ENCODE data around the gene SOAT1. TPM values are rescaled to one million over a fixed set of nuclear protein-coding genes. Genes with fewer than 3 reads are reported as not detected.
"Not testable (repeated sequence)": the region's sequence is repeated elsewhere in the genome, so short reads cannot be mapped to it uniquely, and the experiment has no call there.

Gene SOAT1
- 7.5 and 8.8 TPM in 2 replicates for total RNA-seq (2021)
- long read RNA-seq, full-length matches to known transcripts: 44 of 49 reads
- long read RNA-seq, partial matches to known transcripts: 2 of 49 reads
- long read RNA-seq, other reads (novel, unspliced or antisense): 3 of 49 reads

DNA sequence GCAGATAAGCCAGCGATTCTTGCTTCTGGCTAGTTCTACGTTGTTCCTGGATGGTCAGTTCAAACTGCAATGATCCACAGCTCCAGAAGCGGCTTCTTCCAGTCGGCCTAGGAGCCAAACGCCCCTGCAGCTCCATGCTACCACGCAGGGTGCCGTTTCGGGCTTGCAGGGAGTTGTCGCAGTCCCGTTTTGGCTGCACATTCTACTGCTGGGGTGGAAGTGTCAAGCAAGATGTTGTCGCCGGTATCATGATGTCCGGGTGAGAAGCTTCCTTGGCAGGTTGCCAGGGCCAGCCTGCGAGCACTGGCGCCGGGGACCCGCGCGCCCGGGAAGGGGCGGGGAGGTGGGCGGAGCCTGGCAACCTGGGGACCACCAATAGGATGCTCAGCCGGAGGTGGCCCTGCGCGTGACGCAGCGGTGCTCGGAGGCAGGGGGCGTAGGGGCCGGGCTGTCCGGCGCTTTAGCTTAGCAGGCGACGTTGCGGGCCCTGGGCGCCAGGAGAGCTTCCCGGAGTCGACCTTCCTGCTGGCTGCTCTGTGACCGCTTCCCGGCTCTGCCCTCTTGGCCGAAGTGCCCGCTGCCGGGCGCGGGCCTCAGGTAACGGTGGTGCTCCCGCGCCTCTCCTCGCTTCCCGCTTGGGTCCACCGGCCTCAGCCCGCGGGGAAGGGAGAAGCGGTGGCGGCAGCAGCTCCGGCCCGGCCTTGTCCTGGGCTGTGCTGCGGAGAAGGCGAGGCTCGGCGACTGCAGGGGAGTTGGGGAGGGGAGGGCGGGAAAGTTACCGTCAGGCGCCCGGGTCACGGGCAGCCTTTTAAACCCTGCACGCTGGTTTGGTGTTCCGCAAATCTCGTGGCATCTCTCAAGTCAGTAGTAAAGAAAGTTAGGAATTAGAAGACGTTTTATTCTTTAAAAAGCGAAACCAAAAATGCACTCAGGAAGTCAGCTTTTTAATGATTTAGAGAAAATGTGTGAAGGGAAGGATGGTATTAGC, at the start of gene SOAT1:
TSS of gene SOAT1 (plus strand) at position 458 of the 988 bp plus-strand sequence. CDS start 8,888 bp downstream, outside the sequence.
- H2BK20ac ChIP-seq (ENCODE audit: low read depth, low read length, poor library complexity, severe bottlenecking): no peak within 1 kb of the TSS
- H3K9me3 Mint-ChIP-seq: peaks cover 0 to 5% of the 10 kb centered on the region in 2 experiments; a peak in 2 of 5 replicates

DNA sequence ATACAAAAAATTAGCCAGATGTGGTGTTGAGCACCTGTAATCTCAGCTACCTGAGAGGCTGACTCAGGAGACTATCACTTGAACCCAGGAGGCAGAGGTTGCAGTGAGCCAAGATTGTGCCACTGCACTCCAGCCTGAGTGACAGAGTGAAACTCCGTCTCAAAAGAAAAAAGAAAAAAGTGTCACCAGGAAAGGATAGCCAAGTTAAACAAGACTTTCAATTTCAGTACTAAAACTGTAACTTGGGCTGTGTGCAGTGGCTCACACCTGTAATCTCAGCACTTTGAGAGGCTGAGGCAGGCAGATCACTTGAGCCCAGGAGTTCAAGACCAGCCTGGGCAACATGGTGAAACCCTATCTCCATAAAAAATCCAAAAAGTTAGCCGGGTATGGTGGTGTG, 48.2 kb upstream of the SOAT1 start:
- not testable (repeated sequence) for H3K4ac ChIP-seq (ENCODE audit: low read depth, low read length); H3K9me3 Mint-ChIP-seq; H3K23me2 ChIP-seq (ENCODE audit: insufficient read length, low read depth, low read length, poor library complexity, severe bottlenecking); H3K14ac ChIP-seq (ENCODE audit: insufficient read depth, low read length); H3K79me1 ChIP-seq (ENCODE audit: insufficient read depth, low read depth, low read length, poor library complexity, severe bottlenecking); H3K79me2 ChIP-seq (ENCODE audit: insufficient read depth, low read length); H2AK5ac ChIP-seq (ENCODE audit: insufficient read length, low read length); H3K27ac Mint-ChIP-seq; H3K56ac ChIP-seq (ENCODE audit: insufficient read length, low read depth, low read length); H2AFZ ChIP-seq (ENCODE audit: low read length); H3K27me3 Mint-ChIP-seq (ENCODE audit: low read depth); H2BK12ac ChIP-seq (ENCODE audit: insufficient read length, low read depth, low read length); H3K9ac ChIP-seq (ENCODE audit: extremely low read depth, insufficient read length, low read length); H3K4me3 Mint-ChIP-seq; H4K5ac ChIP-seq (ENCODE audit: insufficient read length, low read depth, low read length); H2BK20ac ChIP-seq (ENCODE audit: low read depth, low read length, poor library complexity, severe bottlenecking); H3K27me3 ChIP-seq (ENCODE audit: insufficient read depth, low read length); H3K18ac ChIP-seq (ENCODE audit: insufficient read length, low read depth, low read length); H3K4me1 Mint-ChIP-seq; H4K20me1 ChIP-seq (ENCODE audit: control insufficient read depth, insufficient read depth, insufficient read length); H2BK5ac ChIP-seq (ENCODE audit: insufficient read length, low read length); H3K36me3 Mint-ChIP-seq (ENCODE audit: insufficient read depth in 1 of 3, low read depth in 3 of 3); H3K23ac ChIP-seq (ENCODE audit: insufficient read length, low read depth, low read length); H3K9me3 ChIP-seq (ENCODE audit: control insufficient read depth, low read depth, low read length); H3T11ph ChIP-seq (ENCODE audit: low read length); DNase-seq; H4K8ac ChIP-seq (replicated peaks; ENCODE audit: insufficient read length, low read depth, low read length); H4K91ac ChIP-seq (ENCODE audit: insufficient read length, low read depth, low read length); H3K4me1 ChIP-seq (ENCODE audit: insufficient read depth, low read length); H2BK120ac ChIP-seq (ENCODE audit: low read depth, low read length, poor library complexity, severe bottlenecking); H2BK15ac ChIP-seq (ENCODE audit: low read depth, low read length); H3K27ac ChIP-seq (ENCODE audit: insufficient read length, low read depth, low read length); H3K4me2 ChIP-seq (ENCODE audit: insufficient read depth, insufficient read length, low read length)
- WGBS (ENCODE audit: extremely low coverage, insufficient read length, low lambda C conversion rate): no CpG with 5 or more reads among the region's 2 CpGs

More for the DNA sequence above, at the start of gene SOAT1:
- no peak within 1 kb of the TSS for H4K8ac ChIP-seq (replicated peaks; ENCODE audit: insufficient read length, low read depth, low read length)
- no peak within 1 kb of the TSS for H2AK5ac ChIP-seq (ENCODE audit: insufficient read length, low read length)
- H3K27me3 Mint-ChIP-seq (ENCODE audit: low read depth): peaks cover 80% of the 10 kb centered on the region
- peaks cover 0 to 4% (median 0%) of the 10 kb centered on the region in 3 experiments; a peak in 1 of 7 replicates for H3K36me3 Mint-ChIP-seq (ENCODE audit: insufficient read depth in 1 of 3, low read depth in 3 of 3)
- H3K27ac ChIP-seq (ENCODE audit: insufficient read length, low read depth, low read length): no peak within 1 kb of the TSS
- DNase-seq: peak; percentile 97
- H3K9me3 ChIP-seq (ENCODE audit: control insufficient read depth, low read depth, low read length): no peaks in the 10 kb centered on the region
- no peak within 1 kb of the TSS for H4K91ac ChIP-seq (ENCODE audit: insufficient read length, low read depth, low read length)
- no peak within 1 kb of the TSS for H3T11ph ChIP-seq (ENCODE audit: low read length)
- peak within 1 kb of the TSS; percentile 77 to 86 for H3K4me3 Mint-ChIP-seq
- no peak within 1 kb of the TSS for H2BK12ac ChIP-seq (ENCODE audit: insufficient read length, low read depth, low read length)
- no peak within 1 kb of the TSS for H2BK5ac ChIP-seq (ENCODE audit: insufficient read length, low read length)
- no peak within 1 kb of the TSS for H3K4ac ChIP-seq (ENCODE audit: low read depth, low read length)
- no peak within 1 kb of the TSS for H2BK15ac ChIP-seq (ENCODE audit: low read depth, low read length)
- no peaks in the 10 kb centered on the region for H4K20me1 ChIP-seq (ENCODE audit: control insufficient read depth, insufficient read depth, insufficient read length)
- peak within 1 kb of the TSS; percentile 82 for H3K4me2 ChIP-seq (ENCODE audit: insufficient read depth, insufficient read length, low read length)
- H3K56ac ChIP-seq (ENCODE audit: insufficient read length, low read depth, low read length): no peak within 1 kb of the TSS
- H4K5ac ChIP-seq (ENCODE audit: insufficient read length, low read depth, low read length): no peak within 1 kb of the TSS
- no peaks in the 10 kb centered on the region for H3K79me2 ChIP-seq (ENCODE audit: insufficient read depth, low read length)
- peaks cover 28 to 30% of the 10 kb centered on the region in 2 experiments for H3K4me1 Mint-ChIP-seq
- H3K14ac ChIP-seq (ENCODE audit: insufficient read depth, low read length): peak within 1 kb of the TSS; percentile 53
- H3K23me2 ChIP-seq (ENCODE audit: insufficient read length, low read depth, low read length, poor library complexity, severe bottlenecking): peaks cover 3% of the 10 kb centered on the region
- H3K79me1 ChIP-seq (ENCODE audit: insufficient read depth, low read depth, low read length, poor library complexity, severe bottlenecking): no peaks in the 10 kb centered on the region
- peak within 1 kb of the TSS; percentile 28 for H3K18ac ChIP-seq (ENCODE audit: insufficient read length, low read depth, low read length)
- H2BK120ac ChIP-seq (ENCODE audit: low read depth, low read length, poor library complexity, severe bottlenecking): no peak within 1 kb of the TSS
- H2AFZ ChIP-seq (ENCODE audit: low read length): peak within 1 kb of the TSS; percentile 59
- H3K9ac ChIP-seq (ENCODE audit: extremely low read depth, insufficient read length, low read length): peak within 1 kb of the TSS; percentile 17
- H3K27ac Mint-ChIP-seq: no peak within 1 kb of the TSS
- TF ChIP-seq, protein P1, sequence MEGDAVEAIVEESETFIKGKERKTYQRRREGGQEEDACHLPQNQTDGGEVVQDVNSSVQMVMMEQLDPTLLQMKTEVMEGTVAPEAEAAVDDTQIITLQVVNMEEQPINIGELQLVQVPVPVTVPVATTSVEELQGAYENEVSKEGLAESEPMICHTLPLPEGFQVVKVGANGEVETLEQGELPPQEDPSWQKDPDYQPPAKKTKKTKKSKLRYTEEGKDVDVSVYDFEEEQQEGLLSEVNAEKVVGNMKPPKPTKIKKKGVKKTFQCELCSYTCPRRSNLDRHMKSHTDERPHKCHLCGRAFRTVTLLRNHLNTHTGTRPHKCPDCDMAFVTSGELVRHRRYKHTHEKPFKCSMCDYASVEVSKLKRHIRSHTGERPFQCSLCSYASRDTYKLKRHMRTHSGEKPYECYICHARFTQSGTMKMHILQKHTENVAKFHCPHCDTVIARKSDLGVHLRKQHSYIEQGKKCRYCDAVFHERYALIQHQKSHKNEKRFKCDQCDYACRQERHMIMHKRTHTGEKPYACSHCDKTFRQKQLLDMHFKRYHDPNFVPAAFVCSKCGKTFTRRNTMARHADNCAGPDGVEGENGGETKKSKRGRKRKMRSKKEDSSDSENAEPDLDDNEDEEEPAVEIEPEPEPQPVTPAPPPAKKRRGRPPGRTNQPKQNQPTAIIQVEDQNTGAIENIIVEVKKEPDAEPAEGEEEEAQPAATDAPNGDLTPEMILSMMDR (conservative IDR thresholded peaks at IDR 0.05): peak; percentile 28; the same call in 1 of the 3 replicates
- whole genome bisulfite sequencing (ENCODE audit: extremely low coverage, insufficient read length, low lambda C conversion rate): no CpG with 5 or more reads among the region's 71 CpGs
- H3K27me3 ChIP-seq (ENCODE audit: insufficient read depth, low read length): peaks cover 45% of the 10 kb centered on the region
- no peak within 1 kb of the TSS for H3K23ac ChIP-seq (ENCODE audit: insufficient read length, low read depth, low read length)
- H3K4me1 ChIP-seq (ENCODE audit: insufficient read depth, low read length): no peaks in the 10 kb centered on the region

All from H9 (cell line).